Stimulated activated CD8-positive, alpha-beta memory T cell treated with anti-CD3 and anti-CD28 coated beads, Interleukin-7, amount 100 ng/mL, for 1 hour (primary cell): Measurements from ENCODE around the gene UNC93B1.

ENCODE experiments used
- DNase-seq, 2 donors: peaks; one replicate each; pipeline ENCODE4 v3.0.0-alpha.2; 2020; ENCODE audit warnings: low read depth in 2 of 2

UNC93B1 gene, protein sequence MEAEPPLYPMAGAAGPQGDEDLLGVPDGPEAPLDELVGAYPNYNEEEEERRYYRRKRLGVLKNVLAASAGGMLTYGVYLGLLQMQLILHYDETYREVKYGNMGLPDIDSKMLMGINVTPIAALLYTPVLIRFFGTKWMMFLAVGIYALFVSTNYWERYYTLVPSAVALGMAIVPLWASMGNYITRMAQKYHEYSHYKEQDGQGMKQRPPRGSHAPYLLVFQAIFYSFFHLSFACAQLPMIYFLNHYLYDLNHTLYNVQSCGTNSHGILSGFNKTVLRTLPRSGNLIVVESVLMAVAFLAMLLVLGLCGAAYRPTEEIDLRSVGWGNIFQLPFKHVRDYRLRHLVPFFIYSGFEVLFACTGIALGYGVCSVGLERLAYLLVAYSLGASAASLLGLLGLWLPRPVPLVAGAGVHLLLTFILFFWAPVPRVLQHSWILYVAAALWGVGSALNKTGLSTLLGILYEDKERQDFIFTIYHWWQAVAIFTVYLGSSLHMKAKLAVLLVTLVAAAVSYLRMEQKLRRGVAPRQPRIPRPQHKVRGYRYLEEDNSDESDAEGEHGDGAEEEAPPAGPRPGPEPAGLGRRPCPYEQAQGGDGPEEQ

GRCh38 chr11:68003846-68004550 is at the start of gene UNC93B1:
Gene UNC93B1 (minus strand): TSS chr11:68004097. CDS start chr11:68004043, 54 bp downstream.
- peak; percentile 35 to 43 for DNase-seq

GRCh38 chr11:68053117-68053516 is 49.2 kb upstream of the UNC93B1 start:
- no peak for DNase-seq

GRCh38 chr11:68052137-68052873 is 48.4 kb upstream of the UNC93B1 start:
- DNase-seq = no peak

- DNase-seq = no peak
Measured at GRCh38 chr11:68051191-68052136, 47.6 kb upstream of the UNC93B1 start.

- no peak for DNase-seq
Measured at GRCh38 chr11:68050371-68050841, 46.5 kb upstream of the UNC93B1 start.

GRCh38 chr11:68049509-68050370 is 45.8 kb upstream of the UNC93B1 start:
- no peak for DNase-seq

GRCh38 chr11:68048681-68049508 is 45.0 kb upstream of the UNC93B1 start:
- no peak for DNase-seq

DNA sequence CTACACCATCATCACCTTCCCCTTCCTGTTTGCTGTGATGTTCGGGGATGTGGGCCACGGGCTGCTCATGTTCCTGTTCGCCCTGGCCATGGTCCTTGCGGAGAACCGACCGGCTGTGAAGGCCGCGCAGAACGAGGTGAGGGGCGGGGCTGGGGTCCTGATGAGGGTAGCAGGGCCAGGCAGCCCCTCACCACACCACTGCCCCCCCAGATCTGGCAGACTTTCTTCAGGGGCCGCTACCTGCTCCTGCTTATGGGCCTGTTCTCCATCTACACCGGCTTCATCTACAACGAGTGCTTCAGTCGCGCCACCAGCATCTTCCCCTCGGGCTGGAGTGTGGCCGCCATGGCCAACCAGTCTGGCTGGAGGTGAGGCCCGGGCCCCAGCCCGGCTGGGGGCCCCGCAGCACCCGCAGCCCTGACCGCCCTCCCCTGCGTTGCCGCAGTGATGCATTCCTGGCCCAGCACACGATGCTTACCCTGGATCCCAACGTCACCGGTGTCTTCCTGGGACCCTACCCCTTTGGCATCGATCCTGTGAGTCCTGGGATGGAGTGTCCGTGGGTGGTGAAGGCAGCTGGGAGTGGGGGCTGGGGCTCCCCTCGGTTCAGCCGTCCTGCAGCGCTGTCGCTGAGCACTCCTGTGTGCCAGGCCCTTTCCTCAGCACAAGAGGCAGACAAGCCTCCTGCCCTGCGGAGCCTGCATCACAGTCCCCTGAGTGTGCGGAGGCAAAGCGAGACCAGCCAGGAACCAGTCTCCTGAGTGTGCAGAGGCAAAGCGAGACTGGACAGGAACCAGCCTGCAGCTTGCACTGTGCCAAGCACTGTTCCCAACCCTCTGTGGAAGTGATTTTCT is 43.8 kb upstream of the UNC93B1 start:
- DNase-seq = no peak

DNA sequence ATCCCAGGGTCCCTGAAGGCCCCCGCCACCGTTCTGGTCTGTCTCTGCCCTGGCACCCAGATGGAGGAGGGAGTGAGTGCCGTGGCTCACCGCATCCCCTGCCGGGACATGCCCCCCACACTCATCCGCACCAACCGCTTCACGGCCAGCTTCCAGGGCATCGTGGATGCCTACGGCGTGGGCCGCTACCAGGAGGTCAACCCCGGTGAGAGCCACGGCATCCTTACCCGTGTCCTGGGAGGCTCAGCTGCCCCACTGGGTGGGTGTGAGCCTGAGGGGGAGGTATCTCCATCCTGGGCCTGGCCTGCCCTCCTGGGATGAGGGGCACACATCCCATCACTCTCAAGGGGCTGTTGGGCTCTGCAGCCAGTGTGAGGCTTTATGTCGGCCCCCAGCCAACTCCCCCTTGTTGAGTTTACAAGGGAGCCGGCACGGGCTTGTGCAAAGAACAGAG is 41.0 kb upstream of the UNC93B1 start:
- DNase-seq = no peak

DNA sequence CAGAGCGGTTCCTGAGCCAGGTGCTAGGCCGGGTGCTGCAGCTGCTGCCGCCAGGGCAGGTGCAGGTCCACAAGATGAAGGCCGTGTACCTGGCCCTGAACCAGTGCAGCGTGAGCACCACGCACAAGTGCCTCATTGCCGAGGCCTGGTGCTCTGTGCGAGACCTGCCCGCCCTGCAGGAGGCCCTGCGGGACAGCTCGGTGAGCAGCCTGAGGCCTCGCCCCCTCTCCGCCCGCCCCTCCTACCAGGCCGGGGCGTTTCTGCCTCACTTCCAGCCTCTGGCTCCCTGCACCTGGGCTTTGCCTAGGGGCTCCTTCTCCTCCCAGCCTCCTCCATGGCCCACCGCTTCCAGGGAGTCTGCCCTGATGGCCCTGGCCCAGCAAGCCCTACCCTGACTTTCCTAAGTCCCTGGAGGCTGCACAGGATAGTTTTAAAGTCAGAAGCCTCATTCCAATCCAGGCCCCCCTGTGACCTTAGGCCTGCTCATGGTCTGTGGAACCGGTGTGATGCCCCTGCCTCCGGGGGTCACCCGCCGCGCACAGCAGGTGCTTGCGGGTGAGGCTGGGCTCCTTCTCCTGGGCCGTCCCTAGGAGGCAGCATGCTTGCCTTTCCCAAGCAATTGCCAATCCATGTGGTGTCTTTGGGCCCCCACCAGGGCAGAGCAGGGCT is 40.4 kb upstream of the UNC93B1 start:
- no peak for DNase-seq

DNA sequence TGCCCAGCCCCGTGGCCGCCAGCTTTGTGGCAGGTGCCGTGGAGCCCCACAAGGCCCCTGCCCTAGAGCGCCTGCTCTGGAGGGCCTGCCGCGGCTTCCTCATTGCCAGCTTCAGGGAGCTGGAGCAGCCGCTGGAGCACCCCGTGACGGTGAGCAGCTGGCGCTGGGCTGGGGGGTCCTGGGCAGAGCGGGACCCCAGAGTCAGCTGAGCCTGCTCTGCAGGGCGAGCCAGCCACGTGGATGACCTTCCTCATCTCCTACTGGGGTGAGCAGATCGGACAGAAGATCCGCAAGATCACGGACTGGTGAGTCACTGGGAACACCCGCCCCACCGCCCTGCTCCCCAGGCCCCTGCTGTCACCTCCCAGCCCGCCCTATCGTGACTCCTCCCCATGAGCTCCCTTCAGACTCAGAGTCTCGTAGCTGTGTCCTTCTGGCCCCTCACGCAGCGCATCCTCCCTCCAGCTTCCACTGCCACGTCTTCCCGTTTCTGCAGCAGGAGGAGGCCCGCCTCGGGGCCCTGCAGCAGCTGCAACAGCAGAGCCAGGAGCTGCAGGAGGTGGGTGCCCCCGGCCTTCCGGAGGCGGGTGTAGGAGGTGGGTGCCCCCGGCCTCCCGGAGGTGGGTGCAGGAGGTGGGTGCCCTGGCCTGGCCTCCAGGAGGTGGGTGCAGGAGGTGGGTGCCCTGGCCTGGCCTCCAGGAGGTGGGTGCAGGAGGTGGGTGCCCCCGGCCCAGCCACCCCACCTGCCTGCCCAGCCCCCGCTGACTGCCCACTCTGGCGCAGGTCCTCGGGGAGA is 39.6 kb upstream of the UNC93B1 start:
- no peak for DNase-seq

GRCh38 chr11:68043029-68043348 is 39.1 kb upstream of the UNC93B1 start:
- no peak for DNase-seq

- DNase-seq = no peak
Measured at GRCh38 chr11:68042219-68043028, 38.5 kb upstream of the UNC93B1 start.

- DNase-seq = no peak
Measured at GRCh38 chr11:68041617-68042218, 37.8 kb upstream of the UNC93B1 start.

- no peak for DNase-seq
Measured at GRCh38 chr11:68040957-68041591, 37.2 kb upstream of the UNC93B1 start.
